ENCODE measurements around the gene PSG1.
"Not testable (repeated sequence)": the region's sequence is repeated elsewhere in the genome, so short reads cannot be mapped to it uniquely, and the experiment has no call there.

DNA sequence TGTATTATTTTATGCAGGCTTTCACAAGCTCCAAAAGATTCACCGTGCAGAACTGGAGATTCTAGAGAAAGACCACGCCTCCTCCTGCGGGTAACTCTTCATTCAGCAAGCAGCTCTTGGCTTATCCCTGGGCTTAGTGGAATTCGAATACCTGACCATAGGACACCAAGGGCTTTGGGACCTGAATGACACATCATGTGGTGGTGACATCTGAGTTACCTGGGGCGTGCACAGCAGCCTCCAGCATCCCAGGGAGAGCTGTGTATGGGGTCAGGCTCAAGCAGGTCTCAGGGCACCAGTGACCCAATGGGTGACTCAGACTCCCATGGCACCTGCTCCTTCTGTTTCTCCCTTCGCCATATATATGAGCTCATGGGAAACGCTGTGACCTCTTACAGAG is 10.9 kb upstream of the PSG1 start:
- TF ChIP-seq MYBL2, CREM (CRISPR knock-in tag; IDR thresholded peaks at IDR 0.05): not testable (repeated sequence)
